SW 1271 (cell line): ENCODE measurements around the gene CERS6.

ENCODE experiments used
- DNase-seq, 2 experiments: peaks; one replicate each; lab custom pipeline; 2025; lab: John Stamatoyannopoulos, UW

Gene CERS6

DNA sequence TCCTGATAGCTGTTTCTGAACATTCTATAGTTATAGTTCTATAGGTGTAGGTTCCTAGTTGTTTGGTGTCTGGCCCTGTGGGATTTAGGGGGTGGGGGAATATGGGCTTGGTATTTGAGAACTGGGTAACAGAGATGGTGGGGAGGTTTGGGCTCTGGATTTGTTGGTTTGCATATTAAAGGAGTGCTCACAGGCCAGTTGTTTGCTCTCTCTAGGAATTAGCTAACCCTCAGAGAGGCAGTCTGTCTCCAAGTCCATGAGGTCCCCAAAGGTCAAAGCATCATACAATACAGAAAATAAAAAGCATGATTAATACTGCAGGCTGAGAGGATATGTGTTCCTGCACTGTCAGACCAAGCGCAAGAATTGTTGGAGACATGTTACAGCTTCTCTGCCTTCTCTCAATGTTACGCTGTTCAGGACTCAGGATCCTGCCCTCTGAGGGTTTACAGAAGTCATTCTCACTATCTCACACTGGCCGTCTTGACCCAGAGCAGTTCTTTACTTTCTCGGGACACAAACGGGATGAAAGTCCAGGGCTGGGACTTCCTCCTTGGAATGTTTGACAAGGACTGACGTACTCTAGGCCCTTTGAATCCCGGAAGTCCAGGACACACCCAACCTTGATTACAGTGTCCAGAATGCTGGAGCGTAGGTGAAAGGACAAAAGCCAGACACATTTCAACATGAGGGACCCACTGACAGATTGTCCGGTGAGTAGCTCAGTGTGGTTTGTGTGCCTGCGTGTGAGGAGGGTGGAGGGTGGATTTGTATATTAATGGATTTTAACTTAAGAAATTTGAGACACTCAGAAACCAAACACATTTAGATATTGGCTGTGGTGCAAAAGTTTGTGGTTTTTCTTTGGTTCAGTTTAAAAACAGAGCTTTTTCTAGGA lies 346.1 kb downstream of the CERS6 start, which contains the start of gene NOSTRIN:
Gene NOSTRIN, plus strand, starts transcription at position 677 of the 898 bp plus-strand sequence. Its CDS starts 10 bp downstream, at position 687.
- DNase-seq, result no peak

DNA sequence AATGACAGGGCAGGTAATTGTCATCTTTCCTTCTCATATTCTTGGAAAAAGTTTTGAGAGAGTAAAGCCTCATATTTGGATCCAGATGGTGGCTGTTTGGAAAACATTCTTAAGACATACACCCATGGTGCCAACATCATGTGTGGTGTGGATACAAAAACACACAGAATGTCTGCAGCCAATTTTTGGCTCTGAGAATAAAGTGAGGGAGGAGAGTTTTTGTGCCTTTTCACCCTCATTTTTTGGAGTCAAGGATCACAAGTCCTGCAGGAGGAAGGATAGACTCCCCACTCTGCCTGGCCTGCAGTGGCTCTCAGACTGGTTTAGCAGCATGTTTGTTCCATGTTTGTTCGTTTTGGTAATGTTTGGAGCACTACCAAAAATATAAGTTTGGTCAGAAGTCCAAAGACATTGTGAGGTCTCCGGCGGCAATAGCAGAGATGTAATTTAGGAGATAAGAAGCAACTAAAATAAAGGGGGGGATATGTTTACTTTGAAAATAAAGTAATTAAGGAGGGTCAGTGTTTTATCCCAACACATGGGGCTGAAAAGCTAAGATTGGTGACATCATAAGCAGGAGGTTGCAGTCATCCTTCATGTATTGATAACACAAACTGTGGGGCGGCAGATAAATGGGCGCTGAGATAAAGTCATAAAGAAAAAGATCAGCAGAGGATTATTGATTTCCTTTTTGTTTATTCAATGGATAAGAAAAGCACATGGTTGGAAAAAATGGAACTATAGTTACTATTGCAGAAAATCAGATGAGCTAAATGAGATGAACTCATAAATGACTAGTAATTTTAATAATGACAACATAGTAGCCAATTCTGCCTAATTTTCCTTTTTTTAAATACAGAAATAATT lies 347.0 kb downstream of the CERS6 start:
- no peak for DNase-seq

DNA sequence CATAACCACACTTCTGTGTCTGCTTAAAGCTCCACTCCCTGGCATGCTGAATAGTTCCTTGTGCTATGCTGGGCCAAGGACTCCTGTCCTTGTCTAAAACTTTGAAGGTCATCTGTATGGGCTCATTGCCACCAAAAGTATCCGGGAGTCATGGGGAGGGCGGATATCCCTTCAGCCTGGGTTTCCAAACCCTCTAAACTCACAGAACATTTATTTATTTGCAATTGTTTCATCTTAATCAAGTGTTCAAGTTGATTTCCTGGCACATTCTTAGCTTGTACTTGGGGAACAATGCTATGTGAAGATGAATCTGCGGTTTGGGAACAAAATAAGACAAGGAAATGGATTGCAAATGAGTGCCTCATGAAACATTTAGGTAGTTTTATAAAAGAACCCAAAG lies 348.1 kb downstream of the CERS6 start:
- DNase-seq, result no peak

DNA sequence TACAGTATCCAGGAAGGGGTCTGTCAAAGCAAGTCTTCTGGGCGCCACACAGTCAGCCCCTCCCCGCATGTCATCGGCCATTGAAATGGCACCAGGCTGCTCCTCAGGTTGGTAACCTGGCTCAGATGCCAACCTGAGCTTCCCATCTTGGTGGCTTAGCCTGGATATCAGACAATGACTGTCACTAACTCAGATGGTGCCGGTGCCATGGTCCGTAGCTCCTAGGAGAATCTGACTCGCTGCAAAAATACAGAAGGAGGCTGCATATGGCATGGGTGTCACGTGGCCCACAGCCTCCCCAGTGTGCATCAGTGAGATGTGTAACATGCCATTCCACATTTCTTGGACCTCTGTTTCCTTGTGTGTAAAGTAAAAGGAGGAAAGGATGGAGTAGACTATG lies 349.5 kb downstream of the CERS6 start:
- no peak for DNase-seq

DNA sequence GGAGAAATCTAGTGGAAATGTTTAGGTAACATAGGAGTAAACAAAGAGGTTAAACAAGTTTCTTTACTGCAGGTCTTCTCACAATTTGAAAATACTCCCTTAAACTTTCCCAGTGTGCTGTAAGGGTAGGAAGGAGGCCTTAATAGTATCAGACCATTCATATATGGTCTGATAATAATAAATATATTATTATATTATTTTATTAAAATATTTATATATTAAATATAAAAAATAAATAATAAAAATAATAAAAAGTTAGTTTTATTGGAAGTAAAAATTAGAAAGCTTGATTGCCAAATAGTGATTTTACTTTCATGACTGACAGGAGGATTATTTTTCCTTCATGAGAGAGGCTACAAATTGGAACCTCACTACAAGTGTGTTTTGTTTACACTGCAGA lies 353.5 kb downstream of the CERS6 start:
- DNase-seq, result no peak

DNA sequence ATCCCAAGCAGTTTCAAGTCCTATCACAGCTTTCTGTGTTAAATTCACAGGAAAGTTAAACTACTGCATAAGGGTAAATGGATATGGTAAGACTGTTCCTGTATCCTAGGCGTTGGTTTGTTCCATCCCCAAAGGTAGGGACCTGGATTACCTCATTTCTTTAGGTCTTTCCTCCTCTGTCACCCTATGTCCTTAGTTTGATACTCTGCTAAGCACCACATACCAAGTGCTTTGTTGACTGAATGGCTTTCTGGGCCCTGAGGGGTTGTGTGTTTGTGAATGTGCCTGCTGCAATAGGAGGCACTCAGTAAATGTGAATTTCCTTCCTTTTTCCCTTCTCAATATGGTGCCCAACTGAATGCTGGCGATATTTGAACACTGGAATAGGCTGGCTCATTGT lies 354.2 kb downstream of the CERS6 start:
- no peak for DNase-seq

DNA sequence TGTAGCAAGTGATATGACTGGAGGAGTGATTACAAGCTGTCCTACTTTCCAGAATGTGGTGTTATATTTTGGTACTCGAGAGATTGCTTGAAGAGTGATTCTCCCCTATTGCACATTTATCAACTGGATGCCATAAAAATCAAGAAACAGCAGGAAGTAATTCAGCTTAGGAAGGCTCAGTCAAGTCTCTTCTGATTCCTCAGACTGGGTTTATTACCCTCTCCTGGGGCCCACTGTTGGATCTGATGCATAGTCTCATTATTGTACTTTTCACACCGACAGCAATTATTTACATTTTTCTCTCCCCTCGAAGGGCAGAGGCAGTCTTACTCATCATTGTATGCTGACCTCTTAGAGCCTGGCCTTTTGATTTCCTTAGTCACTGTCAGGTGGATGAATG lies 355.6 kb downstream of the CERS6 start:
- DNase-seq, result no peak

DNA sequence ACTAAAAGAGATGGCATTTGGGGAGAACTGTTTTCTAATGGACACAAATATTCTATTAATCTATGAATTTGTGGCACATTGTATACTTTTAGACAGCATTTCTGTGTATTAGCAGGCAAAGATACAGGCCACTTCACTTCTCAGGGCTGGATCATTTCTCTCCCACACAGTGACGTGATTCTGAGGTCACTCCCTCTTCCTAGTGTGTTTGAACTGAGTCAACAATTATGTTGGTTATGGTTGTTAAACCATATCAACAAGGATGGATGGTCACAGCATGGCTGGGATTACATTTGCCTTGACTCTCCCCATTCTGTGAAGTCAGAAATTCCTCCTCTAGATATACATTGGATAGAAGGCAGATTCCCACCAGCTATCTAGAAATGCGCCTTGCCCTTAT lies 358.0 kb downstream of the CERS6 start:
- DNase-seq, result no peak

DNA sequence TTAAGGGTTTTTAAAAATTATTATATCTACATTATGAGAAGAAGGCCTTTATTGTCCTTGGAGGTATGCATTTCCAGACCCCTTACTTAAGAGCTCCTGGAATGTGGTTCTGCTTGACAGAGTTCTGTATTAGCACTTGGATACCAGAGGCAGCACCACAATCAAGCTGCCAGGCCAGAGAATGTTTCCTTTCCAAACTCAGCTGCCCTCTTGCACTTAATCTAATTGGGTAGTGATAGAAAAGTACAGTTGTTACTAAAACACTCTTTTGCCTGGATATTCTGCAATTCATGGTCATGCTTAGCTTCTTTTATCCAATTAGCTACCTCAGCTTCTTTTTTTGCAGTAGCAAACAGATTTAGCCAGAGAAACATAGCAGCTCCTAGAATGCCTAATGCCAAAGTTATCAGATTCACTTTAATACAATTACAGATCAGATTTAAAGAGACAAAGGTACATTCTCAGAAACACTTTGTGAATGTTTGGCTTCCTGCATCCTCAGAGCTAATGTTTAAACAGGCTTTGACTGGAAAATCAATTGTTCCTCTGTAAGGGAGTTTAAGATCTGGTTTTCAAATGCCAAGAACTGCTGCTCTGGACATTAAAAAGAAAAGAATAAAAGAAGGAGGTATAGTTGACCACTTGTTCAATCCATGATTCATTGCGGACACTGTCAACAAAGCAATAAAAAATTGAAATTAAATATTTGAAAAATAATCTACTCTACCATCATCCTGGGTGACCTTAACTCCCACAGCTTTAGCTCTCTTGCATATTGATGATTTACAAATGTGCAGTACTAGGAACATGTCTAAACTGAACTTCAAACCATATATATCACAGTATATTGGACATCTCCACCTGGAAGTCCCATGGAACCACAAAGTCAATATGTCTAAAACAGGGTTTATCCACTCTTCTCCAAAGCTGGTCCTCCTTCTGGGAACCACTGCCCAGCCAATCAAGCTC lies 359.2 kb downstream of the CERS6 start:
- DNase-seq, result no peak

DNA sequence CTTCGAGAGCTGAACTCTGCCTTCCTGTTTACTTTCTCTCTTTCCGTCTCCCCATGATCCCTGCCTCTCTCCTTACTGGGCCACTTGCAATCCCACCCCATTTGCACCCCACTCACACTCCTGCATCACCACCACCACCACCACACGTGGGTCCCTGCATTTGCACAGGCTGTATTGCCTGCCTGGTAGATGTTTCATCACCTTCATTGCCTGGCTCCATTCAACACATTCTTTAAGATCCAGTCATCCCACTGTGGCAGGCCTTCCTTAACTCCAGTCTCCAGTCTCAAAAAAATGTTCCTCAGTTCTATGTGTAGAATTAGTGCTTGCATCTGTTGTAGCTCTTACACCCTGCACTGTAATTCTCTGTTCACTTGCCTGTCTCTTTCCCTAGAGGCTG lies 360.3 kb downstream of the CERS6 start:
- no peak for DNase-seq

DNA sequence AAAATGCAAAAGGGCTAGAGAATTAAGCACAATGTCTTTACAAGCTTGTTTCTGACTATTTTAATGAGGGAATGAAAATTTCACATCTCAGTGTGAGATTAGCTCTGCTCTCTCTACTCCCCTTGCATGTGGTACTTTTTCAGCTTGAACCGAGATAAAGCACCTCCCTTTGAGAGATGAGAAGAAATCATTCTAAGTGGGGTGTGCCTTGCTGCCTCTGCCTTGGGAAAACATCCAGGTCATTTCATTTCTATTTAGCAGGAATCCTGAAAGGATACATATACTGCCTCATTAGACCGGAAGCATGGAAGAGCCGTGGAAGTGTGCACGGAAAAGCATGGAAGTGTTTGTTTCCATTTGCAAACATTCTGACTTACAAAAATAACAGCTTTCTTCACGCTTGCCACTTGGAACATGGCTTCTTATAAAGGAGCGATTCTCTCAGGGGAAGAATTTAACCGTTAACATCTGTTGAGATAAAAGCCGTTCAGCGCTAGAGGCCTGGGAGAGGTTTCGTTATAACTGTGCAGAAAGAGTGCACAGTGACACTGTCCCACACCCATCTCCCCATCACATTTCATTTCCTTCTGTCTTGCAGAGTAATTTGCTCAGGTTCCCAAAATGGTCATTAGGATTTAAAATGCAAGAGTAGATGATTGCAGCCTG lies 363.1 kb downstream of the CERS6 start:
- no peak for DNase-seq

DNA sequence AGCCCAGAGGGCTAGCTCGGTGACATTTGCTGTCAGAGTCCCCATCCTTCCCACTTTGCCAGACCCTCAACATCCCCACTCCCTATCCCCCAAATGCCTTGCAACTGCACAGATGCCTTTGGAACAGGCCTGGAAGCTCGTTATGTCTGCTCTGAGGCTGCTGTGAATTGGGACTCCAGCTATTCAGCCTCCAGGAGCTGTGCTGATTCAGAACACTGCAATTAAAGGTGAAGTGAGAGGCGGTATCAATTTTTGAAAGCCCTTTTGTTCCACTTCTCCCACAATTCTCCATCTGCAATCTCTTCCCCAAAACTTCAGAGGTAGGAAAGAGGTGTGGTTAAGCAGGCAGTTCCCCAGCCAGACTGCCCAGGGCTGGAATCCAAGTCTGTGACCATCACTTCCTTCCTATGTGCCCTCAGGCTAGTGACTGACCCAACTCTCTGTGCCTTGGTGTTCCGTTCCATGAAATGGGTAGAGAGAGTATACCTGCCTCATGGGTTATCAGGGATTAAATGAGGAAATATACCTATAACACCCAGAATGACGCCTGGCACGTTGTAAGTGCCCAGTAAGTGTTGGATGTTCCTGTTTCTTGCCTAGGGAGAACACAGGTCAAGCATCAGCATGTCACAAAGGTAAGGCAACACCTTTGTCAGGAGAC lies 363.9 kb downstream of the CERS6 start:
- no peak for DNase-seq

DNA sequence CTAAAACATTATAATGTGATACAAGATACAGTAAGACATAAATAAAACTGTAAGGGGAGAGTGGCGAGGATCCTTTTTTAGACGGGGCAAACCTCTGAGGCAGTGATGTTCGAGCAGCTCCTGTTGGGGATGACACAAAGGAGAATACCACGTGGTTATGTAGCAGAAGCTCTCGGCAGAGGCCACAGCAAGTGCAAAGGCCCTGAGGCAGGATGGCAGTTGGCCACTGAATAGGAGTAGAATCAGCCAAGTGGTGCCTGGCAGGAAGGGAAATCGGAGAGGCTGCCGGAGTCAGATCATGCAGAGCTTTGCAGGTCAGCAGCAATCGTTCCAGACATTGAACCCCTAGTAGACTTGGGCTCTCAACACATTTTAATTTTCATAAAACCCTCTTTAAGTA lies 365.5 kb downstream of the CERS6 start:
- no peak for DNase-seq

DNA sequence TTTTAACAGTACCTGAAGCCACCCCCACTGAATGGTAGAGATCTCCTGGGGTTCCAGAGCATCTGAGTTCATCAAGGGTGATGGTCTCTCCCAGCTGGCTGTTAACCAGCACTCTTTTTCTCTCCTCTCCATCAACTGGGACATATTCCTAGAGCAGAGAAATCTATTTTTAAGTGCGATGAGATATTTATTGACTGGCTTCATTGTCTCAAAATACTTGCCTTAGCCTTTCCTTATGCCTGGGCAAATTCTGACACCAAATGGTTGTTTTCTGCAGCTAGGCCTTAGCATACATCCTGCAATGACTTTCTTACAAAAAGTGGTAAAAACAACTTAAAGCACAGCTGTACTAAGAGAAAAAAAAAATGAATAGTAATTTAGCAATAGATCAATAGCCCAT lies 365.9 kb downstream of the CERS6 start:
- DNase-seq, result no peak
